Measurements from ENCODE around the gene NUDT10. TPM values are rescaled to one million over a fixed set of nuclear protein-coding genes. Genes with fewer than 3 reads are reported as not detected.

The NUDT10 gene
- total RNA-seq, 1 experiment from 2014 or later, result not detected

Other genes with a start within 250 kb of the NUDT10 start
- gene NUDT11, start 163.8 kb downstream of the NUDT10 start, total RNA-seq (2021; ENCODE audit: unreplicated experiment), result not detected